ENCODE data around the gene MCTP2.

DNA sequence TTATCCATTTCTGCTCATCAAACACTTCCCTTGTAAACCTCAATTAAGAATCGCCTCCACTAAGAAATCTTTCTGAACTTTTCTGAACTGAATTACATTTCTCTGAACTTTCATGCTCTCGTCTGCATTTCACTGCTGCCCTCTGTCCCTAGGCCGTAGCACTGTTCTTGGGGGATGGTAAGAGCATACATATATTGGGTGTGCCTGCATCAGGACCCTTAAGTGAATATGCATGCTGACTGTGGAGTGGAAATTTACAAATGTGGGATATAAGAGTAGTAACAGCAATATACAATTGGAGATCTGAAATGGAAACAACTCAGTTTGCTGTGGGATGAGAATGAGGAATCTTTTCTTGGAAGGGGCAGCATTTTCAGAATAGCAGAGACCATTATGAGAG, 148.6 kb downstream of the MCTP2 start:
- no peak for TF ChIP-seq REPIN1 (tag by site-specific recombination; IDR thresholded peaks at IDR 0.05; ENCODE audit: low read depth)
- TF ChIP-seq HOXC10 (CRISPR knock-in tag; IDR thresholded peaks at IDR 0.05), result no peak
- no peak for TF ChIP-seq ZNF175 (tag by site-specific recombination; IDR thresholded peaks at IDR 0.05)
- TF ChIP-seq, protein P1, sequence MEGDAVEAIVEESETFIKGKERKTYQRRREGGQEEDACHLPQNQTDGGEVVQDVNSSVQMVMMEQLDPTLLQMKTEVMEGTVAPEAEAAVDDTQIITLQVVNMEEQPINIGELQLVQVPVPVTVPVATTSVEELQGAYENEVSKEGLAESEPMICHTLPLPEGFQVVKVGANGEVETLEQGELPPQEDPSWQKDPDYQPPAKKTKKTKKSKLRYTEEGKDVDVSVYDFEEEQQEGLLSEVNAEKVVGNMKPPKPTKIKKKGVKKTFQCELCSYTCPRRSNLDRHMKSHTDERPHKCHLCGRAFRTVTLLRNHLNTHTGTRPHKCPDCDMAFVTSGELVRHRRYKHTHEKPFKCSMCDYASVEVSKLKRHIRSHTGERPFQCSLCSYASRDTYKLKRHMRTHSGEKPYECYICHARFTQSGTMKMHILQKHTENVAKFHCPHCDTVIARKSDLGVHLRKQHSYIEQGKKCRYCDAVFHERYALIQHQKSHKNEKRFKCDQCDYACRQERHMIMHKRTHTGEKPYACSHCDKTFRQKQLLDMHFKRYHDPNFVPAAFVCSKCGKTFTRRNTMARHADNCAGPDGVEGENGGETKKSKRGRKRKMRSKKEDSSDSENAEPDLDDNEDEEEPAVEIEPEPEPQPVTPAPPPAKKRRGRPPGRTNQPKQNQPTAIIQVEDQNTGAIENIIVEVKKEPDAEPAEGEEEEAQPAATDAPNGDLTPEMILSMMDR (tag by site-specific recombination; IDR thresholded peaks at IDR 0.05), result no peak
- no peak for TF ChIP-seq ZNF239 (tag by site-specific recombination; IDR thresholded peaks at IDR 0.05)
- no peak for TF ChIP-seq ZNF629 (tag by site-specific recombination; IDR thresholded peaks at IDR 0.05)
- TF ChIP-seq, protein P2, sequence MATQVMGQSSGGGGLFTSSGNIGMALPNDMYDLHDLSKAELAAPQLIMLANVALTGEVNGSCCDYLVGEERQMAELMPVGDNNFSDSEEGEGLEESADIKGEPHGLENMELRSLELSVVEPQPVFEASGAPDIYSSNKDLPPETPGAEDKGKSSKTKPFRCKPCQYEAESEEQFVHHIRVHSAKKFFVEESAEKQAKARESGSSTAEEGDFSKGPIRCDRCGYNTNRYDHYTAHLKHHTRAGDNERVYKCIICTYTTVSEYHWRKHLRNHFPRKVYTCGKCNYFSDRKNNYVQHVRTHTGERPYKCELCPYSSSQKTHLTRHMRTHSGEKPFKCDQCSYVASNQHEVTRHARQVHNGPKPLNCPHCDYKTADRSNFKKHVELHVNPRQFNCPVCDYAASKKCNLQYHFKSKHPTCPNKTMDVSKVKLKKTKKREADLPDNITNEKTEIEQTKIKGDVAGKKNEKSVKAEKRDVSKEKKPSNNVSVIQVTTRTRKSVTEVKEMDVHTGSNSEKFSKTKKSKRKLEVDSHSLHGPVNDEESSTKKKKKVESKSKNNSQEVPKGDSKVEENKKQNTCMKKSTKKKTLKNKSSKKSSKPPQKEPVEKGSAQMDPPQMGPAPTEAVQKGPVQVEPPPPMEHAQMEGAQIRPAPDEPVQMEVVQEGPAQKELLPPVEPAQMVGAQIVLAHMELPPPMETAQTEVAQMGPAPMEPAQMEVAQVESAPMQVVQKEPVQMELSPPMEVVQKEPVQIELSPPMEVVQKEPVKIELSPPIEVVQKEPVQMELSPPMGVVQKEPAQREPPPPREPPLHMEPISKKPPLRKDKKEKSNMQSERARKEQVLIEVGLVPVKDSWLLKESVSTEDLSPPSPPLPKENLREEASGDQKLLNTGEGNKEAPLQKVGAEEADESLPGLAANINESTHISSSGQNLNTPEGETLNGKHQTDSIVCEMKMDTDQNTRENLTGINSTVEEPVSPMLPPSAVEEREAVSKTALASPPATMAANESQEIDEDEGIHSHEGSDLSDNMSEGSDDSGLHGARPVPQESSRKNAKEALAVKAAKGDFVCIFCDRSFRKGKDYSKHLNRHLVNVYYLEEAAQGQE (tag by site-specific recombination; IDR thresholded peaks at IDR 0.05), result no peak
- TF ChIP-seq ZNF121 (tag by site-specific recombination; IDR thresholded peaks at IDR 0.05), result no peak
- TF ChIP-seq, protein P3, sequence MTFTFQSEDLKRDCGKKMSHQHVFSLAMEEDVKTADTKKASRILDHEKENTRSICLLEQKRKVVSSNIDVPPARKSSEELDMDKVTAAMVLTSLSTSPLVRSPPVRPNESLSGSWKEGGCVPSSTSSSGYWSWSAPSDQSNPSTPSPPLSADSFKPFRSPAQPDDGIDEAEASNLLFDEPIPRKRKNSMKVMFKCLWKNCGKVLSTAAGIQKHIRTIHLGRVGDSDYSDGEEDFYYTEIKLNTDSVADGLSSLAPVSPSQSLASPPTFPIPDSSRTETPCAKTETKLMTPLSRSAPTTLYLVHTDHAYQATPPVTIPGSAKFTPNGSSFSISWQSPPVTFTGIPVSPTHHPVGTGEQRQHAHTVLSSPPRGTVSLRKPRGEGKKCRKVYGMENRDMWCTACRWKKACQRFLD (tag by site-specific recombination; IDR thresholded peaks at IDR 0.05), result no peak
- no peak for TF ChIP-seq ZNF274 (IDR thresholded peaks at IDR 0.05; ENCODE audit: low read length)
- no peak for TF ChIP-seq ZNF274 (tag by site-specific recombination; IDR thresholded peaks at IDR 0.05; ENCODE audit: borderline replicate concordance)
- TF ChIP-seq, protein P4, sequence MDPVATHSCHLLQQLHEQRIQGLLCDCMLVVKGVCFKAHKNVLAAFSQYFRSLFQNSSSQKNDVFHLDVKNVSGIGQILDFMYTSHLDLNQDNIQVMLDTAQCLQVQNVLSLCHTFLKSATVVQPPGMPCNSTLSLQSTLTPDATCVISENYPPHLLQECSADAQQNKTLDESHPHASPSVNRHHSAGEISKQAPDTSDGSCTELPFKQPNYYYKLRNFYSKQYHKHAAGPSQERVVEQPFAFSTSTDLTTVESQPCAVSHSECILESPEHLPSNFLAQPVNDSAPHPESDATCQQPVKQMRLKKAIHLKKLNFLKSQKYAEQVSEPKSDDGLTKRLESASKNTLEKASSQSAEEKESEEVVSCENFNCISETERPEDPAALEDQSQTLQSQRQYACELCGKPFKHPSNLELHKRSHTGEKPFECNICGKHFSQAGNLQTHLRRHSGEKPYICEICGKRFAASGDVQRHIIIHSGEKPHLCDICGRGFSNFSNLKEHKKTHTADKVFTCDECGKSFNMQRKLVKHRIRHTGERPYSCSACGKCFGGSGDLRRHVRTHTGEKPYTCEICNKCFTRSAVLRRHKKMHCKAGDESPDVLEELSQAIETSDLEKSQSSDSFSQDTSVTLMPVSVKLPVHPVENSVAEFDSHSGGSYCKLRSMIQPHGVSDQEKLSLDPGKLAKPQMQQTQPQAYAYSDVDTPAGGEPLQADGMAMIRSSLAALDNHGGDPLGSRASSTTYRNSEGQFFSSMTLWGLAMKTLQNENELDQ (tag by site-specific recombination; IDR thresholded peaks at IDR 0.05; ENCODE audit: low read depth), result no peak
